HFFc6 (cell line): ENCODE results near the gene SNRPA. TPM values are rescaled to one million over a fixed set of nuclear protein-coding genes. Genes with fewer than 3 reads are reported as not detected.

Source experiments
- DNase-seq: peaks from one replicate; pipeline ENCODE4 v3.0.0-alpha.2; 2018
- H3K27ac Mint-ChIP-seq: 2 replicates; pipeline ENCODE4 v1.8.0; 2020; ENCODE audit warnings: mild to moderate bottlenecking, mixed read lengths
- H3K27me3 Mint-ChIP-seq: 2 replicates; pipeline ENCODE4 v1.8.0; 2021; ENCODE audit warnings: mild to moderate bottlenecking, moderate library complexity, mixed read lengths; ENCODE audit not compliant: insufficient read depth
- H3K36me3 Mint-ChIP-seq: 2 replicates; pipeline ENCODE4 v1.8.0; 2021; ENCODE audit warnings: low read depth, mixed read lengths
- H3K4me1 Mint-ChIP-seq: 2 replicates; pipeline ENCODE4 v1.8.0; 2020; ENCODE audit warnings: low read depth, mixed read lengths
- H3K4me3 Mint-ChIP-seq: 2 replicates; pipeline ENCODE4 v1.8.0; 2020; ENCODE audit warnings: mild to moderate bottlenecking, moderate library complexity, mixed read lengths
- H3K9me3 Mint-ChIP-seq: 2 replicates; pipeline ENCODE4 v1.8.0; 2020; ENCODE audit warnings: mild to moderate bottlenecking, mixed read lengths
- long read RNA-seq: library from polyadenylated mRNA; unstranded; transcript quantifications from one replicate; pipeline ENCODE4 v2.0.0, GENCODE V29; 2019
- total RNA-seq, 6 experiments: library from RNA; stranded (reverse); fragmentation: NEBNext Ultra II Directional; extraction: Animal tissue kit (Norgen Biotek cat#: 25700); gene quantifications; 2 replicates in 1 of 6; 3 replicates in 5 of 6; pipeline ENCODE4 v1.2.3, GENCODE V29; 2021
- TF ChIP-seq, protein P1 (sequence below): fragments of 200-600 bp; sonication (generic); IDR thresholded peaks from 2 replicates; pipeline ENCODE4 v1.5.0; 2021; ENCODE audit warnings: antibody characterized with exemption, mild to moderate bottlenecking

SNRPA gene
- 100 to 1,000 TPM in 4 of 6 experiments, 10 to 100 TPM in 2; 87.8 to 120 (median 104) TPM for total RNA-seq
- long read RNA-seq, transcript SNRPA-201 (6 exons, 1,621 nt), result major isoform, 15 of 16 reads
- long read RNA-seq, partial matches to known transcripts, result 1 of 16 reads
- long read RNA-seq, other reads (novel, unspliced or antisense), result 0 of 16 reads

DNA sequence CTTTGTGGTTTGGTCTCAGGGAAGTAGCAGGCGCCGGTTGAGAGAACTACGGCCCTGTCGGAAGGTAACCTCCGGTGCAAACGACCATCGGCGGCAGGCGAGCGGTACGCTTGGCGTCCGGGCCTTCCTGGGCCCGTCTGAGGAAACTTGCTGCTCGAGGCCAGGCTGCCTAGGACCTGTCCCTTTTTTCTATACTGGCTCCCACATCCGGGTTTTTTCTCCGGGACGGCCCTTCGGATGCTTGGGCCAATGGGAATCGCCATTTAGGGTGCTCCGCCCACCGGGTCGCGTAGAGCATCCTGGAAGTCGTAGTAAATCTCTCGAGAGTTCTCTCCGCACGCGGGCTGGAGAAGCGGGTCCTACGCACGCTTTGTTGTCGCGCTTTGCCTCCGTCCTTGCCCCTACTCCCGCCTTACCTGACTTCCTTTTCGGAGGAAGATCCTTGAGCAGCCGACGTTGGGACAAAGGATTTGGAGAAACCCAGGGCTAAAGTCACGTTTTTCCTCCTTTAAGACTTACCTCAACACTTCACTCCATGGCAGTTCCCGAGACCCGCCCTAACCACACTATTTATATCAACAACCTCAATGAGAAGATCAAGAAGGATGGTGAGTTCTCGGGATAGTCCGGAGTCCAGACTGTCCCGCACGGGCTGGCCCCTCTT lies at the start of gene SNRPA:
Gene SNRPA, plus strand, starts transcription at position 330 of the 664 bp plus-strand sequence. Its CDS starts 206 bp downstream, at position 536.
- TF ChIP-seq, protein P1, sequence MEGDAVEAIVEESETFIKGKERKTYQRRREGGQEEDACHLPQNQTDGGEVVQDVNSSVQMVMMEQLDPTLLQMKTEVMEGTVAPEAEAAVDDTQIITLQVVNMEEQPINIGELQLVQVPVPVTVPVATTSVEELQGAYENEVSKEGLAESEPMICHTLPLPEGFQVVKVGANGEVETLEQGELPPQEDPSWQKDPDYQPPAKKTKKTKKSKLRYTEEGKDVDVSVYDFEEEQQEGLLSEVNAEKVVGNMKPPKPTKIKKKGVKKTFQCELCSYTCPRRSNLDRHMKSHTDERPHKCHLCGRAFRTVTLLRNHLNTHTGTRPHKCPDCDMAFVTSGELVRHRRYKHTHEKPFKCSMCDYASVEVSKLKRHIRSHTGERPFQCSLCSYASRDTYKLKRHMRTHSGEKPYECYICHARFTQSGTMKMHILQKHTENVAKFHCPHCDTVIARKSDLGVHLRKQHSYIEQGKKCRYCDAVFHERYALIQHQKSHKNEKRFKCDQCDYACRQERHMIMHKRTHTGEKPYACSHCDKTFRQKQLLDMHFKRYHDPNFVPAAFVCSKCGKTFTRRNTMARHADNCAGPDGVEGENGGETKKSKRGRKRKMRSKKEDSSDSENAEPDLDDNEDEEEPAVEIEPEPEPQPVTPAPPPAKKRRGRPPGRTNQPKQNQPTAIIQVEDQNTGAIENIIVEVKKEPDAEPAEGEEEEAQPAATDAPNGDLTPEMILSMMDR, result no peak
- peaks cover 40% of the 10 kb centered on the region for H3K4me1 Mint-ChIP-seq
- H3K9me3 Mint-ChIP-seq, result no peaks in the 10 kb centered on the region
- H3K4me3 Mint-ChIP-seq, result peak within 1 kb of the TSS; percentile 96
- H3K27ac Mint-ChIP-seq, result peak within 1 kb of the TSS; percentile 96
- H3K36me3 Mint-ChIP-seq, result peaks cover 40% of the 10 kb centered on the region
- DNase-seq, result peak; percentile 97
- H3K27me3 Mint-ChIP-seq, result peaks cover 4% of the 10 kb centered on the region

DNA sequence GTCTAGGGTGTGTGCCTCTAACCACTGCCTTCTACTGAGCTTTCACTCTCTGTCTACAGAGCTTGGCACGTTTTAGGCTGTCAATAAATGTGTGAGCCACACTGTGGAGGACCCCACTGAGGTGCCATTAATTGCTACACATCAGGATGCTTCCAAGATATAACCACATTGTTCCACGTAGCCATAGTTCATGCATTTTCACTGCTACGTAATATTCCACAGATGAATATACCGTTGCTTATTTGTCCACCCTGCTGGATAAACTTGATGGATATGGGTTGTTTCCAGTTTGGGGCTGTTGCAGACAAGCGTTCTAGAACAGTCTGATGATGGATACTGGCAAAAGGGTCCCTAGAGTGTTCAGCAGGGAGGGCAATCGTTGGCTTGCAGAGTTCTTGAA lies 49.2 kb upstream of the SNRPA start:
- Mint-ChIP-seq H3K4me3 (no peak overlapping the region), H3K27me3 (no peaks in the 10 kb centered on the region; the same call in 1 of the 2 replicates), H3K27ac (no peak overlapping the region), H3K9me3 (no peaks in the 10 kb centered on the region), H3K4me1 (no peaks in the 10 kb centered on the region), H3K36me3 (peaks cover 26% of the 10 kb centered on the region)
- no peak for DNase-seq
- TF ChIP-seq, protein P1, result no peak

DNA sequence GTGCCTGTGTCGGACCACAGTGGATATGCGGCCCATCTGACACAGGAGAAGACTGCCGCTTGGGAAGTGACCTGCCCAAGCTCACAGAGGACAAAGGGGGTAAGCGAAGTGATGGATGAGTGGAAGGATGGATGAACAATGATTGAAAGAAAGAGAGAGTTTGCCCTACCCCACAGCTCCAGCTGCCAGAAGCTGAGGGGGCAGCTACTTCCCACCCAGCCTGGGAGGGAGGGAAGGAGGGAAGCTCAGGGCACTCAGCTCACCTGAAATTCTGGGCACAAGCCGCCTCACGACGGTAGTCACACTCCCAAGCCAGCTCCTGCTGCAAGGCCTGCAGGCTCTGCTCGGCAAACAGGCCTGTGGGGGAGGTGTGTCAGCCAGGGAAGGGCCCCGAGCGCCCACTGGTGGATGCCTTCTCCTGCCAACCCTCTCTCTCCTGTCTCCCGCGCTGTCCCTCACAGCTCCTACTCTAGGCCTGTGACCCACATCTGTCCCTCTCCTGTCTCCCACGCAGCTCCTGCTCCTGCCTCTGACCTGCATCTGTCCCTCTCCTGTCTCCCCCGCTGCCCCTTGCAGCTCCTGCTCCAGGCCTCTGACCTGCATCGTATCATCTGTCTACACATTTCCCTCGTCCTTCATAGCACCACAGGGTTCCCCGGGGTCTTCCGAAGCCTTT lies 48.5 kb upstream of the SNRPA start:
- Mint-ChIP-seq H3K27ac (no peak overlapping the region), H3K36me3 (peaks cover 26% of the 10 kb centered on the region)
- no peak for DNase-seq

DNA sequence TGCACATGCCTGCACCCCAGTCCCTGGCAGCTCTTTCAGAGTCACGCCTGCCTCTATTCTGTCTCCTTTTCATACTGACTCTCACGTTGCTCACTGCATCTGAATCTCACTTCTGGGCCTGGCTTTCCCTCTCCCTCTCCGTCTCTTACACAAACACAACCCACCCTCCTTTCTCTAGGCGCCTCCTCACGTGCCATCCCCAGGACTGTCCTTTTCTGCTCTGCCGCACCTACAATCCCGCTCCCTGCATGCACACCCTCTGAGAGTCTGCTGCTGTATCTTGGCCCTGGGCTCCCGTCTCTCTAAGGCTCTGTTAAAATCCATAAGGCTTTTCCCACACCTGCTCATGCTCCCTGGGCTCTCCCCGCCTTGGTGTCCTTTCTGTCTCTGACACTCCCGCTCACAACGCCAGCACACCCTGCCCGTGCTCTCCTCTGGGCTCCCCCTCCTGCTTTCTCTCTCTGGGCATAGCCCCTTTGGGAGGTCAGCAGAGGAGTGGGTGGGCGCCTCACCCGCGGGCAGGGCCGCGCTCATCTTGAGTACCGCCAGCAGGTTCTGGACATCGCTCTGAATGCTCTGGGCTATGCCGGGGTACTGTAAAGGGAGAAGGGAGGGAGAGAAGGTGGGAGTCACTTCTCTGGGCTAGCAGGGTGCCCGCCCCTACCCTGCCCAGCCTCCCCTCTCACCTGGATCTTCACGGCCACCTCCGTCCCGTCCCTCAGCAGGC lies 47.8 kb upstream of the SNRPA start:
- Mint-ChIP-seq H3K27me3 (no peaks in the 10 kb centered on the region; the same call in 1 of the 2 replicates), H3K36me3 (peaks cover 26% of the 10 kb centered on the region), H3K4me3 (no peak overlapping the region), H3K4me1 (no peaks in the 10 kb centered on the region), H3K9me3 (no peaks in the 10 kb centered on the region), H3K27ac (no peak overlapping the region)
- no peak for DNase-seq
- TF ChIP-seq, protein P1, result no peak

More for the DNA sequence above, 48.5 kb upstream of the SNRPA start:
- TF ChIP-seq, protein P1, result peak; percentile 60; the same call in 1 of the 2 replicates
- H3K9me3 Mint-ChIP-seq, result no peaks in the 10 kb centered on the region
- H3K4me3 Mint-ChIP-seq, result no peak overlapping the region
- H3K27me3 Mint-ChIP-seq, result no peaks in the 10 kb centered on the region; the same call in 1 of the 2 replicates
- no peaks in the 10 kb centered on the region for H3K4me1 Mint-ChIP-seq
